ENCODE results near the gene ZBTB3.
A peak's percentile ranks its signal among the peaks of the same experiment; 100 is the strongest.

- TF ChIP-seq, protein P1, sequence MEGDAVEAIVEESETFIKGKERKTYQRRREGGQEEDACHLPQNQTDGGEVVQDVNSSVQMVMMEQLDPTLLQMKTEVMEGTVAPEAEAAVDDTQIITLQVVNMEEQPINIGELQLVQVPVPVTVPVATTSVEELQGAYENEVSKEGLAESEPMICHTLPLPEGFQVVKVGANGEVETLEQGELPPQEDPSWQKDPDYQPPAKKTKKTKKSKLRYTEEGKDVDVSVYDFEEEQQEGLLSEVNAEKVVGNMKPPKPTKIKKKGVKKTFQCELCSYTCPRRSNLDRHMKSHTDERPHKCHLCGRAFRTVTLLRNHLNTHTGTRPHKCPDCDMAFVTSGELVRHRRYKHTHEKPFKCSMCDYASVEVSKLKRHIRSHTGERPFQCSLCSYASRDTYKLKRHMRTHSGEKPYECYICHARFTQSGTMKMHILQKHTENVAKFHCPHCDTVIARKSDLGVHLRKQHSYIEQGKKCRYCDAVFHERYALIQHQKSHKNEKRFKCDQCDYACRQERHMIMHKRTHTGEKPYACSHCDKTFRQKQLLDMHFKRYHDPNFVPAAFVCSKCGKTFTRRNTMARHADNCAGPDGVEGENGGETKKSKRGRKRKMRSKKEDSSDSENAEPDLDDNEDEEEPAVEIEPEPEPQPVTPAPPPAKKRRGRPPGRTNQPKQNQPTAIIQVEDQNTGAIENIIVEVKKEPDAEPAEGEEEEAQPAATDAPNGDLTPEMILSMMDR (conservative IDR thresholded peaks at IDR 0.05; ENCODE audit: low read depth, low read length): peak; percentile 46; the same call in 1 of the 2 replicates
- TF ChIP-seq EZH2 (IDR thresholded peaks at IDR 0.05; ENCODE audit: borderline replicate concordance, low read depth, low read length, poor library complexity, severe bottlenecking): no peak
Observed at GRCh38 chr11:62732830-62733229, 21.1 kb downstream of the ZBTB3 start.

Measured in A673 (cell line).